ENCODE data around the gene TMEM171.

Gene TMEM171

DNA sequence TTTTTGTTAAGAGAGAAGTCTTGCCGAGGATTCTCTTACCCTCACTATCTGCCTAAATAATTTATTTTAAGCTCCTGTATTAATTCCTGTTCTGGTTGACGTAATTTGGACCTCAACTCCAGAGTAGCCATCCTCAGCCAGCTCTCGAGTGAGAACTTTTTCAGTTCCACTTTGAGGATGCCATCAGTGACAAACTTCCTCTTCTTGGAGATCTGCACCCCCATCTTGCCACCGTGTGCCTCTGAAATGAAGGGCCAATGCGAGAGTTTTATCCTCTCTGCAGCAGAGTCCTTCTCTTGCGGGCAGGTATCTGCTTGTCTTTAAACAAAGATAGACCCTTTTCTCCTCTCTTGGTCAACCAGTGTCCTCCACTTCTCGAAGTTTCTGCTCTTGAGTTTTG is 33.1 kb downstream of the TMEM171 start:
- DNase-seq: no peak

DNA sequence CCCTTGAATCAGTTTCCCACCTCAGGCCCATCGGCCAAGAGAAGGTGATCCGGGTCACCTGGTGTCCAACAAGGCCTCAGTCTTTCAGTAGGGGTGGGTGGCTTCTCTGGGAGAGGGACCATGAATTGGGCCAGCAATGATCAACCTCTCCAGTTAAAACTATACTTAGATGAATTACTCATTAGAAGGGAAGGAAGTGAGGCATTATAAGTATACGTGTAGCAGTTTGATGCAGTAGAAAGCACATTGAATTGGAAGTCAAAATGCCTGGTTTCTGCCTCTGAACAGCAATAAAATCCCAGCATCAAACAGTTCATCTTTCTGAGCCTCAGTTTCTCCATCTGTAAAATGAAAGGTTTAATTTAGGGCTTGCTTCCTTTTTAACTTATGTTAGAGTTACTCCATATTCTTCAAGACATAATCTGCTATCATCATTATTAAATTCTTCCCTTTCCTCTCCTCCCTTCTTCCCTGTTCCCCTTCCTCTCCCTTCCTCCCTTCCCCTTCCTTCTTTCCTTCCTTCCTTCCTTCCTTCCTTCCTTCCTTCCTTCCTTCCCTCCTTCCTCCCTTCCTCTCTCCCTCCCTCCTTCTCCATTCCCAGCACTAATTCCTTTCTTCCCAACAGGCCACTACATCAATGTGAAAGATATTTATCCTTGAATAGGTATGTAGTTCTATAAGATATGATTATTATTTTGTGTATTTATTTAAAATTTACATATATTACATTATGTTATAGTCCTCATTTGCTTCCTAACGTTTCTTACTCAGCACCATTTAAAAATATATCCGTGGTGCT is 34.0 kb downstream of the TMEM171 start:
- DNase-seq: no peak

DNA sequence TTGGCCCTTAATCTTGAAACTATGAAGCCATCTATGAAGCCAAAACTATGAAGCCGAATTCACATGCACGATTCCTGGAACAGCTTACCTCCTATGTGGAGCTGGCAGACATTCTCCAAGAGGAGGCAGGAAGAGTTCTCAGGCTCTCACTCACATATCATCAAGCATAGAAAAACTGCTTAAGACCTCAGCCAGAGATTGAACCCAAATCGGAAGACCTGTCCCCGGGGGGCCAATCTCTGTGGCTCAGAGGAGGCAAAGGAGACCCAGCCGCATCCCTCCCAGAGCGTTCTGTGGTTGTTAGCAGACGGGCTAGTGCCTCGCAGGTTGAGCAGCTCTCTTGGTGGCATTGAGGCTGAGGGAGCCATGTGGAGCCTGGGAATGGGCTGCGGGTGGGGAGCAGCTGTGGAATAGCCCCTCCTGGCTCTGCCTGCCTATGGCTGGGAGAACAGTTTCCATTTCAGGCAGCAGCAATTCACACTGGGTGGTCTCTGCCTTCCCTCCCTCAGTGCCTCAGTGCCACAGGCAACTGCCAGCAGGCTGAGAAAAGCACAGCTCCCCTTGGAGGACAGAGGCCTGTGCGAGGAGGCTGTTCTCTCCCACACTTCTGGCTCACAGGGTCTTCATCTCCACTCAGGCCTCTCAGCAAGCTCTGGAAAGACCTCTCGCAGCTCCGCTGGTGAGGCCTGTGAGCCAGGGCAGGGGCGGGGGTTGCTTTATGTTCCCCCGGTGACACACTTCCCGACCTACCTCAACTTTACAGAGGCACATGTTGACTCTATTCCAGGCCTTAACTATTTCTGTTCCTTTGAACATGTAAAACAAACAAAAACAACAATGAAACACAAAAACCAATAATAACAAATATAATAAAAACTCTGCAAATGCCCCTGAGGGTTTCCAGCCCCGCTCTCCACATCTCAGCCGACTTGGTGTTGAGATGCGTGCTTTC is 35.2 kb downstream of the TMEM171 start:
- DNase-seq: no peak

DNA sequence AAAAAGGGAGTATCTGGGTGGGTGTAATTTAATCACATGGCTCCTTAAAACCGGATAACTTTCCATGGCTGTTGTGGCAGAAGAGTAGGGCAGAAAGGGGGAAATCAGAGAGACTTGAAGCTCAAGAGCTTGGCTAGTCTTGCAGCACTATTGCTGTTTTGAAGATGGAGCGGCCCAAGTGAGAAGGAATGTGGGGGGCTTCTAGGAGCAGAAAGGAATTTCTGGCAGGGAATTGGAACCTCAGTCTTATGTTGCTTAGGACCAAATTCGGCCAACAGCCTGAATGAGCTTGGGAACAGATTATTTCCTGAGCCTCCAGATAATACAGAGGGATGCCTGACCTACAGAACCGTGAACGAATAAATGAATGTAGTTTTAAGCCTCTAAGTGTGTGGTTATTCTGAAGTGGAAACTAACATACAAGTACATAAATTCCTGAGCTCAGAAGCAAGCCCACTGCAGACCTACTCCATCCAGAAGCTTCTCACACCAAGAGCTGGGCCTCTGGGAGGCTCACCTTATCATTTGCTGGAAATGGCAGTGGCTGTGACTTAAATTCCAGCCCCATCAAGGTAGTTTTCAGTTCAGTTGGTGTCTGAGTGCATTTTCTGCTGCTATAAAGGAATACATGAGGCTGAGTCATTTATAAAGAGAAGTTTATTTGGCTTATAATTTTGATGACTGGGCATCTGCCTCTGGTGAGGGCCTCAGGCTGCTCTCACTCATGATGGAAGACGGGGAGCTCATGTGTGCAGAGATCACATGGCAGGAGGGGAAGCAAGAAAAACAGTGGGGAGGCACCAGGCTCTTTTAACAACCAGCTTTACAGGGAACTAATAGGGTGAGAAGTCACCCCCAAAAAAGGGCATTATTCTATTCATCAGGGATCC is 37.3 kb downstream of the TMEM171 start:
- no peak for DNase-seq

DNA sequence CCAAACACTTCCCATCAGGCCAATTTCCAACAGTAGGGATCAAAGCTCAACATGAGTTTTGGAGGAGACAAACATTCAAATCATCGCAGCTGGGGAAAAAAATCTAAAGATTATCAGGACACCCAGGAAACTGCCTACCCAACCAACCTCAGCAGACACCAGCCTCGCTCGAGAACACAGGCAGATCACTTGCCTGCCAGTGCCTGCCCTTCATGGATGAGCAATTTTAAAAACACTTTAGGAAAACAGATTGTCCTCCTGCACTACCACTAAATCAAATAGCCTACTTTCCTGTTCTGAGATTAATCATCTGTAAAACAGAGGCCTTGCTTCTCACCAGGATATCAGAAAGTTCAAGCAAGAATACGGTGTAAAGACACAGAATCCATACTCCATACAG is 37.9 kb downstream of the TMEM171 start:
- DNase-seq: no peak

DNA sequence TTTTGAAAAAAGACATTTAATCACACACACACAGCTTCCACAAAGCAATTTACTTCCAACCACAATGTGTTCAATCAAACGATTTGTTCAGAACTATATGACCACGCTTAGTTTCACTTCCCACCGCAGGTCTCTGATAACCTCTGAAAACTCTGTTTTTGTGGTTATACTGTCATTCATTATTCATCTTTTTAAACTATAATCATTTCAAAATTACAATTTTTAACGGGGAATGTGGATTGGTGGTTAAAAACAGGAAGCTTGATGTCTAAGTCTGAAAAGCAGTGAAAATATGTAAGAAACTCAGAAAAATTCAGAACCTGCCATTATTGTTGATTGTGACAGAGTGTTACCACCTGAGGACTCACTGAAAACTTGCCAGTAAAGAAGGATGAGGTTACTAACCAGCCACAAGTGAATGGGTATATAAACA is 39.9 kb downstream of the TMEM171 start:
- peak; percentile 30 for DNase-seq

DNA sequence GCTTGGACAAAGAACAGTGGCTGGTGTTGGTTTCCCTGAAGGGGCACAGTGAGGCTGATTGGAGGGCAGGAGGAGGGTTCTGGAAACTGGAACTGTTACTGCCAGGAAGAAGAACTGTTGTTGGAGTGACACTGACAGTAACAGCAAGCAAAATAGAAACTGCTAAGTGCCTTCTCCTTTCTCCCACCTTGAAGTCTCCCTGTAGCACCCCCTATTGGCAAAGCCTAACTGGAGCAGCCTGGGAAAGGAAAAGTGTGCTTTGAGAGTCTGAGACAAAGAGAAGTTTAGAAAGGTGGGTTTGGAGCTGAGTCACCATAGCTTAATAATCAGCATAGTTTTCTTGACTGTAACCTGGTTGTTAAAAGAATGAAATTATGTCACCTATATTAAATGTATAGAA is 50.1 kb downstream of the TMEM171 start:
- peak; percentile 22 for DNase-seq

DNA sequence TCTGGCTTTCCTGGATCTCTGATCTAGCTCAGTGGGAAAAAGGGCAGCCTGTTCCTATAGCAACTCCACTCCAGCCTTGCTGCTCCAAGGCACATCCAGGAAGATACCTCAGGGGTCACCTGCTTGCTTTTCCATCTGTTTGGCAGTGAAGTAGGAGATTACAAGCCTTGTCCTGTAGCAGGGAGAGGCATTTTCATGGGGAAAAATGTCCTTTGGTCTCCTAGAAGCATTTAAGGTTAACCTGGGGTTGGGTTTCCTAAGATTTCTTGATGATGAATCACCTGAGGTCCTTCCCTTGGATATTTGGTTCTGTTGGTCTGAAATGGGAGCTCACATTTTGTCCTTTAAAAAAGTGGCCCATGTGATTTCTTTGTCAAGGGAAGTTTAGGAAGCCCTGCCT is 51.1 kb downstream of the TMEM171 start:
- DNase-seq: no peak

DNA sequence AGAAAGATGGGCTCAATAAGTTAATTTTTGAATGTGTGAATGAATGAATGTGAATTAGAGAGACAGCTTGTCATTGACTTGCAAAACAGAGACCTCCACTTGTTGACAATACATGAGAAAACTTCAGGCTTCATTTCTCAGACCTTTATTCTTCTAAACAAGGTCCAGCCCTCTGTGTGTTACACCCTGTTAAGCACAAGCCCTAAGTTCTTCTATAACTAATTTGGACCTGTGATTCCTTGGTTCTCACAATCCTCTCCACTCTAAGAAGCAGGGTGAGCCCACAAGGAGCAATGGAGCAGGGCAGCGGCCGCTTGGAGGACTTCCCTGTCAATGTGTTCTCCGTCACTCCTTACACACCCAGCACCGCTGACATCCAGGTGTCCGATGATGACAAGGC is 52.6 kb downstream of the TMEM171 start, which contains the start of gene TMEM174:
Gene TMEM174 (plus strand): TSS at position 243 of the 400 bp plus-strand sequence. CDS start 51 bp downstream, at position 294.
- DNase-seq: no peak

DNA sequence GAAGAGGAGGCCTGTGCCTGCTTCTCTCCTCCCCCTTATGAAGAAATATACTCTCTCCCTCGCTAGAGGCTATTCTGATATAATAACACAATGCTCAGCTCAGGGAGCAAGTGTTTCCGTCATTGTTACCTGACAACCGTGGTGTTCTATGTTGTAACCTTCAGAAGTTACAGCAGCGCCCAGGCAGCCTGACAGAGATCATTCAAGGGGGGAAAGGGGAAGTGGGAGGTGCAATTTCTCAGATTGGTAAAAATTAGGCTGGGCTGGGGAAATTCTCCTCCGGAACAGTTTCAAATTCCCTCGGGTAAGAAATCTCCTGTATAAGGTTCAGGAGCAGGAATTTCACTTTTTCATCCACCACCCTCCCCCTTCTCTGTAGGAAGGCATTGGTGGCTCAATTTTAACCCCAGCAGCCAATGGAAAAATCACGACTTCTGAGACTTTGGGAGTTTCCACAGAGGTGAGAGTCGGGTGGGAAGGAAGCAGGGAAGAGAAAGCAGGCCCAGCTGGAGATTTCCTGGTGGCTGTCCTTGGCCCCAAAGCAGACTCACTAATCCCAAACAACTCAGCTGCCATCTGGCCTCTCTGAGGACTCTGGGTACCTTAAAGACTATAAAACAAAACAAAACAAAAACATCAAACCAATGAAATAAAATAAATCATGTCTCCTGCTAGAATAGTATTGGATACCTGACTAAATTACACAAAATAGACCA is 53.9 kb downstream of the TMEM171 start:
- no peak for DNase-seq

DNA sequence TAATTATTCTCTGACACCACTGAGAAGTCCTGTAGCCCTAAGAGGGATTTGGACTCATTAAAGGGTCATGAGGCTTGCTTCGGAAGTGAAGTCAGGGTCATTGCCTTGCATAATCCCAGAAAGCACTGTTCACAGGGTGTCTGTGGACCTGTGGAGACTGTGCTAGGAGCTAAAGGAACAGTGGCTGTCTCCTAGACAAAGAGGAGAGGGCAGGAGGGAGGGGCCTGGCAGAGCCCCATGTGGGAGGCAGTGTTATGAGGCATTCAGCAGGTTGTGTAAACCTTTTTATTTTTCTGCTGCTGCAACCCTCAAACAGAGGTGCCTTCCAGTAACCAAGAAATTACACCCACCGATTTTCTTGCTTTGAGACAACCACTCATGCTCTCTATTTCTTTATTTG is 55.9 kb downstream of the TMEM171 start:
- no peak for DNase-seq

DNA sequence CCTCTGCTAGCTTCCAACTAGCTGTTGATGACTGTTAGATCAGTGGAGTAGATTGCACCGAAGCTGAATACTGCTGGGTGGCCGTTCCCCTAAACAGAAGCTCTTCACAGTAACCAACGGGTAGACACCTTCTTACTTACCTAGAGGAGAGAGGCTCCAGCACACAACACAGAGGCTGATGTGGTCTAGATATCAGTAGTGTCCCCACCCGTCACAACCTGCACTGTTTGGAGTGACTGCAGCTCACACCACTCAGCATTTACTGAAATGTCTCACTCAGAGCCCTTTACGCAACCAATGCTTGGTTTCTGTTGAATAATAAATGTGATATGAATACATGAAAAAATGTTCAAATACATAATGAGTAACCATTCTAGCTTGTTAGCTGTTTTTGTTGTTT is 57.9 kb downstream of the TMEM171 start:
- no peak for DNase-seq

DNA sequence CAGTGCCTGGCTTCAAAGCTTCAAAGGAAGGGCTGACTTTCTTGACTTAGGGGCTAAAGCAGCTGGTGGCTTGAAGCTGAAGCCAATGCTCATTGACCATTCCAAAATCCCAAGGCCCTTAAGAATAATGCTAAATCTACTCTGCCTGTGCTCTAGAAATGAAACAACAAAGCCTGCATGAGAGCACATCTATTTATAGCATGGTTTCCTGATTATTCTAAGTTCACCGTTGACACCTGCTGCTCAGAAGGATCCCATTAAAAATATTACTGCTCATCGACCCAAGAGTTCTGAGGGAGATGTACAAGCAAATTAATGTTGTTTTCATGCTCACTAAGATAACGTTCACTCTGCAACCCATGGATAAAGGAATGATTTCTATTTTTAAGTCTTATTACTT is 59.4 kb downstream of the TMEM171 start:
- no peak for DNase-seq

DNA sequence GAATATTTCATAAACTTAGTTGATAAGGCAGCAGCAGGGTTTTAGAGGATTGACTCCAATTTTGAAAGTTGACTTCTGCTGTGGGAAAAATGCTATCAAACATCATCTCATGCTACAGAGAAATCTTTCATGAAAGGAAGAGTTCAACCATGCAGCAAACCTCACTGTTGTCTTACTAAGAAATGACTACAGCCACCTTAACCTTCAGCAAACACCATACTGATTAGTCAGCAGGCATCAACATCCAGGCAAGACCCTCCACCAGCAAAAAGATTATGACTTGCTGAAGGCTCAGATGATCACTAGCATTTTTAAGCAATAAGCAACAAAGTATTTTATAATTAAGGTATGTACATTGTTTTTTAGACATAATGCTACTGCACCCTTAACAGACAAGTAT is 60.2 kb downstream of the TMEM171 start:
- peak; percentile 62 for DNase-seq
